DOHH2 (cell line): ENCODE measurements around the gene SPINK8.

Experiments
- EZH2phosphoT487 ChIP-seq: fragments of 200-600 bp; sonication (generic); IDR thresholded peaks from 2 replicates; pipeline ENCODE4 v1.6.1; 2017; ENCODE audit warnings: borderline replicate concordance, mild to moderate bottlenecking, antibody characterized with exemption, low read length, moderate library complexity, mixed read lengths
- TF ChIP-seq, protein P1 (sequence below): fragments of 200-600 bp; sonication (generic); IDR thresholded peaks from one replicate; pipeline ENCODE4 v1.5.1; 2014; ENCODE audit warnings: antibody characterized with exemption, mild to moderate bottlenecking, low read depth, low read length; ENCODE audit not compliant: poor library complexity, severe bottlenecking

DNA sequence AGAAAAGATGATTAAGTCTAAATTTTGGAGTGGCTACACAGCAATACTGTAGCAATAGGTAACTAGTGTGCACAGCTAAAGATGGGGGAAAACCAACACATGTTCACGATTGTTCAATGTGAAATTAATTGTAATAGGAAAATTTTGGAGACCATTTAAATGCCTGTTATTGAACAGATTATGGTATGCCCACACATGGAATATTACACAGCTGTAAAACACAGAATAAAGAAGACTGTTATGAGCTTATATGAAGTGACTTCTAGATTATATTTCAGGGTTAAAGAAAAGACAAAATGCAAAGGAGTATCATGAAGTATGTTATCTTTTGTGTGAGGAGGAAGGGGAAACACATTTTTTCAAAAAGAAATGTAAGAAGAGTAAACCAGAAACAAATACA is 43.8 kb downstream of the SPINK8 start:
- TF ChIP-seq, protein P1, sequence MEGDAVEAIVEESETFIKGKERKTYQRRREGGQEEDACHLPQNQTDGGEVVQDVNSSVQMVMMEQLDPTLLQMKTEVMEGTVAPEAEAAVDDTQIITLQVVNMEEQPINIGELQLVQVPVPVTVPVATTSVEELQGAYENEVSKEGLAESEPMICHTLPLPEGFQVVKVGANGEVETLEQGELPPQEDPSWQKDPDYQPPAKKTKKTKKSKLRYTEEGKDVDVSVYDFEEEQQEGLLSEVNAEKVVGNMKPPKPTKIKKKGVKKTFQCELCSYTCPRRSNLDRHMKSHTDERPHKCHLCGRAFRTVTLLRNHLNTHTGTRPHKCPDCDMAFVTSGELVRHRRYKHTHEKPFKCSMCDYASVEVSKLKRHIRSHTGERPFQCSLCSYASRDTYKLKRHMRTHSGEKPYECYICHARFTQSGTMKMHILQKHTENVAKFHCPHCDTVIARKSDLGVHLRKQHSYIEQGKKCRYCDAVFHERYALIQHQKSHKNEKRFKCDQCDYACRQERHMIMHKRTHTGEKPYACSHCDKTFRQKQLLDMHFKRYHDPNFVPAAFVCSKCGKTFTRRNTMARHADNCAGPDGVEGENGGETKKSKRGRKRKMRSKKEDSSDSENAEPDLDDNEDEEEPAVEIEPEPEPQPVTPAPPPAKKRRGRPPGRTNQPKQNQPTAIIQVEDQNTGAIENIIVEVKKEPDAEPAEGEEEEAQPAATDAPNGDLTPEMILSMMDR, result no peak
- TF ChIP-seq EZH2phosphoT487, result no peak
